H1 (cell line): ENCODE results near the gene ZMYM3. TPM values are rescaled to one million over a fixed set of nuclear protein-coding genes. Genes with fewer than 3 reads are reported as not detected.

Experiments used
- CTCF ChIA-PET: fragments of 300-600 bp; sonication (Branson Sonifier 250); formaldehyde crosslinking; loops from one replicate; lab custom pipeline; 2021; ENCODE audit not compliant: partially characterized antibody; lab: Charles Lee
- POLR2A ChIA-PET: fragments of 300-600 bp; sonication (Branson Sonifier 250); formaldehyde crosslinking; loops from one replicate; lab custom pipeline; 2021; ENCODE audit warnings: inconsistent platforms; ENCODE audit not compliant: partially characterized antibody; lab: Charles Lee
- DNase-seq, 2 experiments: peaks; one replicate each; pipeline versions ENCODE4 v3.0.0 to v3.0.0-alpha.2; 2010 to 2022; ENCODE audit warnings: low spot score in 2 of 2, low read depth in 1 of 2, mixed read lengths in 1 of 2
- FAIRE-seq: peaks from 2 replicates; lab custom pipeline; 2011; peaks lifted over from hg19 to GRCh38; lab: Jason Lieb, UNC
- H2AFZ ChIP-seq: 2 replicates; pipeline ENCODE4 v1.8.1; 2012; ENCODE audit warnings: low read length, inconsistent platforms
- H2AK5ac ChIP-seq: 2 replicates; pipeline ENCODE4 v1.6.1; 2013; ENCODE audit warnings: low read depth, low read length
- H2BK120ac ChIP-seq: replicated peaks from 2 replicates; pipeline ENCODE3; 2013; ENCODE audit warnings: low read depth, low read length, inconsistent platforms
- H2BK12ac ChIP-seq: 2 replicates; pipeline ENCODE4 v1.6.1; 2013; ENCODE audit warnings: low read depth, low read length
- H2BK15ac ChIP-seq: 2 replicates; pipeline ENCODE4 v1.6.1; 2013; ENCODE audit warnings: low read length
- H2BK20ac ChIP-seq: 2 replicates; pipeline ENCODE4 v1.6.1; 2013; ENCODE audit warnings: low read length
- H2BK5ac ChIP-seq: 2 replicates; pipeline ENCODE4 v1.6.1; 2013; ENCODE audit warnings: low read depth, low read length
- H3K14ac ChIP-seq: 2 replicates; pipeline ENCODE4 v1.6.1; 2013; ENCODE audit warnings: inconsistent platforms; ENCODE audit not compliant: insufficient read length
- H3K18ac ChIP-seq: 2 replicates; pipeline ENCODE4 v1.6.1; 2013; ENCODE audit warnings: low read length; ENCODE audit errors: extremely low read depth
- H3K23ac ChIP-seq: 2 replicates; pipeline ENCODE4 v1.6.1; 2013; ENCODE audit warnings: inconsistent platforms; ENCODE audit not compliant: insufficient read length
- H3K23me2 ChIP-seq: 2 replicates; pipeline ENCODE4 v1.6.1; 2013; ENCODE audit warnings: low read depth, low read length
- H3K27ac ChIP-seq: 2 replicates; pipeline ENCODE4 v1.6.1; 2011; ENCODE audit warnings: low read depth, low read length, inconsistent platforms
- H3K27me3 ChIP-seq, 4 experiments: replicated peaks in 1 of 4; 1 replicate in 1 of 4; 2 replicates in 3 of 4; pipeline versions ENCODE4 v1.6.1 to v1.8.1; 2011 to 2013; ENCODE audit warnings: low read length in 3 of 4, mild to moderate bottlenecking in 3 of 4, inconsistent platforms in 2 of 4, mixed read lengths in 2 of 4, moderate library complexity in 1 of 4; ENCODE audit not compliant: control insufficient read depth in 3 of 4, insufficient read depth in 3 of 4; ENCODE audit errors: extremely low read depth in 1 of 4
- H3K36me3 ChIP-seq, 4 experiments: 2 replicates each; pipeline versions ENCODE4 v1.6.1 to v1.8.1; 2011 to 2013; ENCODE audit warnings: mild to moderate bottlenecking in 4 of 4, low read length in 3 of 4, moderate library complexity in 2 of 4, control low read depth in 1 of 4, inconsistent platforms in 1 of 4; ENCODE audit not compliant: insufficient read depth in 4 of 4, control insufficient read depth in 2 of 4
- H3K4ac ChIP-seq: replicated peaks from 2 replicates; pipeline ENCODE3; 2013; ENCODE audit warnings: low read length, low read depth, mixed read lengths, inconsistent platforms; ENCODE audit not compliant: insufficient read length
- H3K4me1 ChIP-seq, 4 experiments: replicated peaks in 1 of 4; 1 replicate in 1 of 4; 2 replicates in 3 of 4; pipeline versions ENCODE4 v1.6.1 to v1.8.1; 2011 to 2013; ENCODE audit warnings: low read length in 3 of 4, inconsistent platforms in 2 of 4, mixed read lengths in 1 of 4; ENCODE audit not compliant: insufficient read depth in 4 of 4, control insufficient read depth in 3 of 4
- H3K4me2 ChIP-seq, 2 experiments: 2 replicates each; pipeline versions ENCODE4 v1.6.1 to v1.8.1; 2011 to 2013; ENCODE audit warnings: low read depth in 2 of 2, low read length in 2 of 2, control low read depth in 1 of 2, inconsistent platforms in 1 of 2, mild to moderate bottlenecking in 1 of 2; ENCODE audit not compliant: insufficient read depth in 1 of 2
- H3K4me3 ChIP-seq, 4 experiments: fragments of 200-600, 300-600 bp in 1 of 4; sonication (generic), shearing (Covaris generic), sonication (Bioruptor Twin) in 1 of 4; 2 replicates each; pipeline versions ENCODE4 v1.5.1 to v1.8.1; 2011 to 2016; ENCODE audit warnings: low read length in 4 of 4, low read depth in 3 of 4, control low read depth in 2 of 4, inconsistent platforms in 2 of 4, mild to moderate bottlenecking in 2 of 4, mixed read lengths in 1 of 4, moderate library complexity in 1 of 4; ENCODE audit not compliant: insufficient read depth in 2 of 4; ENCODE audit errors: extremely low read depth in 1 of 4
- H3K56ac ChIP-seq: replicated peaks from 2 replicates; pipeline ENCODE3; 2013; ENCODE audit warnings: low read depth, mild to moderate bottlenecking, mixed read lengths, low read length, inconsistent platforms; ENCODE audit not compliant: insufficient read length
- H3K79me1 ChIP-seq: 2 replicates; pipeline ENCODE4 v1.6.1; 2013; ENCODE audit warnings: low read depth, low read length, control low read depth
- H3K79me2 ChIP-seq, 2 experiments: 2 replicates each; pipeline versions ENCODE4 v1.6.1 to v1.8.1; 2012 to 2013; ENCODE audit warnings: low read length in 2 of 2, mild to moderate bottlenecking in 2 of 2, inconsistent platforms in 1 of 2; ENCODE audit not compliant: insufficient read depth in 2 of 2, control insufficient read depth in 1 of 2
- H3K9ac ChIP-seq, 4 experiments: replicated peaks in 1 of 4; 1 replicate in 1 of 4; 2 replicates in 3 of 4; pipeline versions ENCODE4 v1.6.1 to v1.8.1; 2011 to 2013; ENCODE audit warnings: low read depth in 3 of 4, low read length in 3 of 4, control low read depth in 2 of 4, mild to moderate bottlenecking in 2 of 4, moderate library complexity in 2 of 4, inconsistent platforms in 1 of 4; ENCODE audit errors: extremely low read depth in 1 of 4
- H3K9me3 ChIP-seq, 2 experiments: 2 replicates each; pipeline versions ENCODE4 v1.6.1 to v1.8.1; 2012 to 2013; ENCODE audit warnings: mild to moderate bottlenecking in 2 of 2, moderate library complexity in 2 of 2, control low read depth in 1 of 2, inconsistent platforms in 1 of 2, low read depth in 1 of 2, low read length in 1 of 2, mixed read lengths in 1 of 2; ENCODE audit not compliant: insufficient read depth in 2 of 2
- H4K20me1 ChIP-seq, 2 experiments: replicated peaks in 1 of 2; 2 replicates each; pipeline versions ENCODE3 to v1.8.1; 2011 to 2013; ENCODE audit warnings: inconsistent platforms in 2 of 2, low read length in 2 of 2, mild to moderate bottlenecking in 1 of 2; ENCODE audit not compliant: insufficient read depth in 2 of 2, control insufficient read depth in 1 of 2
- H4K5ac ChIP-seq: 2 replicates; pipeline ENCODE4 v1.6.1; 2013; ENCODE audit warnings: low read length, low read depth, mixed read lengths, inconsistent platforms; ENCODE audit not compliant: insufficient read length
- H4K8ac ChIP-seq: 2 replicates; pipeline ENCODE4 v1.8.0; 2013; ENCODE audit warnings: mild to moderate bottlenecking, moderate library complexity, low read length, inconsistent platforms; ENCODE audit not compliant: insufficient read depth; ENCODE audit errors: extremely low read depth
- H4K91ac ChIP-seq: replicated peaks from 2 replicates; pipeline ENCODE3; 2013; ENCODE audit warnings: low read length, mixed read lengths, inconsistent platforms; ENCODE audit not compliant: insufficient read length
- BACH1 ChIP-seq: IDR thresholded peaks from 2 replicates; pipeline ENCODE4 v1.6.1; 2012; ENCODE audit warnings: low read length, improper control_type of control experiment
- CEBPB ChIP-seq: IDR thresholded peaks from 2 replicates; pipeline ENCODE4 v1.6.1; 2012; ENCODE audit warnings: low read depth, low read length
- GTF2F1 ChIP-seq: IDR thresholded peaks from 2 replicates; pipeline ENCODE4 v1.6.1; 2012; ENCODE audit warnings: low read depth, low read length, improper control_type of control experiment, borderline replicate concordance
- JUN ChIP-seq: IDR thresholded peaks from 2 replicates; pipeline ENCODE4 v1.6.1; 2011; ENCODE audit warnings: low read depth, mild to moderate bottlenecking, improper control_type of control experiment, low read length
- KDM5A ChIP-seq: fragments of 200-600 bp; IDR thresholded peaks from 2 replicates; pipeline ENCODE4 v1.7.1; 2012; ENCODE audit warnings: mild to moderate bottlenecking, low read length, inconsistent platforms, mixed read lengths
- POLR2AphosphoS5 ChIP-seq: IDR thresholded peaks from 2 replicates; pipeline ENCODE4 v1.6.1; 2011; ENCODE audit warnings: low read depth, low read length
- SAP30 ChIP-seq: fragments of 300-600 bp; sonication (generic); IDR thresholded peaks from 2 replicates; pipeline ENCODE4 v1.7.1; 2012; ENCODE audit warnings: low read length, moderate library complexity, mild to moderate bottlenecking, inconsistent platforms; ENCODE audit not compliant: insufficient read depth, insufficient replicate concordance
- SIRT6 ChIP-seq: IDR thresholded peaks from one replicate; pipeline ENCODE4 v1.7.1; 2012; ENCODE audit warnings: low read length, inconsistent platforms
- SP2 ChIP-seq: IDR thresholded peaks from 2 replicates; pipeline ENCODE4 v1.6.1; 2012; ENCODE audit warnings: mild to moderate bottlenecking, low read length, inconsistent platforms
- ZNF274 ChIP-seq: IDR thresholded peaks from 2 replicates; pipeline ENCODE4 v1.7.0; 2012; ENCODE audit warnings: low read length, borderline replicate concordance; ENCODE audit errors: extremely low read depth
- WGBS, 2 experiments: shearing (Covaris generic) in 1 of 2; methylation state at CpG; one replicate each; pipeline versions ENCODE4 v1.1.6 to v1.1.7; 2013 to 2015; ENCODE audit warnings: low lambda C conversion rate in 2 of 2, mixed read lengths in 2 of 2, inconsistent platforms in 1 of 2, low coverage in 1 of 2, missing lambda C conversion rate in 1 of 2; ENCODE audit not compliant: insufficient replicate concordance in 2 of 2, insufficient coverage in 1 of 2, insufficient read length in 1 of 2; ENCODE audit errors: extremely low coverage in 1 of 2, missing lambda C conversion rate in 1 of 2; 5-methylcytosine and 5-hydroxymethylcytosine counted together
- polyA plus RNA-seq, 7 experiments: library from polyadenylated mRNA; depleted of rRNA in 3 of 7; stranded (reverse) in 5 of 7; unstranded in 2 of 7; fragments of >200 nt in 5 of 7; fragments of 200-250 nt in 2 of 7; gene quantifications; 1 replicate in 5 of 7; 2 replicates in 1 of 7; 4 replicates in 1 of 7; pipeline versions ENCODE4 v1.2.1 to v1.2.3, GENCODE V29; 2011 to 2013; ENCODE audit warnings: missing spikeins in 2 of 7, mixed read lengths in 2 of 7
- total RNA-seq: library from RNA; stranded (reverse); fragmentation: NEBNext Ultra II Directional; extraction: Animal tissue kit (Norgen Biotek cat#: 25700); gene quantifications from 2 replicates; pipeline ENCODE4 v1.2.1, GENCODE V29; 2021

The ZMYM3 gene
- total and polyA plus RNA-seq, 2 of the 8 experiments (the other 6 are each of a cell fraction or from before 2014, with no cell fraction given) = 56.7 to 82.0 TPM

DNA sequence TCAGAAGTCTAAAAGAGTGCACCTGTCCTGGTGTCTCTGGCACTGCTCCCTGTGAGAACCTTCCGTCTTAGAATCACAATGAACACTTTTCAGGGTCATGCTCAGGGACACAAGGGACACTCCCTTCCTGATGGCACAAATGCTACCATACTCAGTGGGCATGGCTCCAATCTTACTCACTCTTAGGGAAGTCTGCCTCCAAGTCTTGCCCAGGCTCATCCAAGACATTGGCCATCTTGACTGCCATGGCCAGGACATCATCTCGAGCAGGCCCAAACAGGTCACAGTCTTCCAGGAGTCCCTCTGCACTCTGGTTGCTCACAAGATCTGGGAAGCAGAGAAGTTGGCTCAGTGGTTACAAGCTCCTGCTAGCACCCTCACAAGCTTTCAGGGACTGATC is 8.8 kb downstream of the ZMYM3 start:
- no peaks in the 10 kb centered on the region for H3K9me3 ChIP-seq
- H3K14ac ChIP-seq = no peak overlapping the region
- no peak overlapping the region for H3K4ac ChIP-seq
- FAIRE-seq = no peak
- H3K4me1 ChIP-seq = no peaks in the 10 kb centered on the region
- no peak overlapping the region for H2BK12ac ChIP-seq
- POLR2A ChIA-PET = interaction anchor here (0.9 to 1.3 kb wide), 4 partner anchors 10 to 101 kb away, joined by 3 read pairs; partner anchors contain the start of gene NLGN3
- H2AK5ac ChIP-seq = no peak overlapping the region
- H2BK15ac ChIP-seq = no peak overlapping the region
- no peak overlapping the region for H3K23ac ChIP-seq
- no peak overlapping the region for H3K4me2 ChIP-seq
- H3K4me3 ChIP-seq = no peak overlapping the region
- H3K79me1 ChIP-seq = no peaks in the 10 kb centered on the region; the same call in 1 of the 2 replicates
- H3K56ac ChIP-seq = no peak overlapping the region
- CTCF ChIA-PET = interaction anchor here (1.6 kb wide), 1 partner anchor 25 kb away, joined by 3 read pairs; no protein-coding TSS in a partner anchor
- DNase-seq = no peak
- 100% methylated on average over 1 of the region's 2 CpGs; no CpG with 5 or more reads in 1 of the 2 experiments for WGBS, 2 experiments
- no peaks in the 10 kb centered on the region for H3K23me2 ChIP-seq
- no peak overlapping the region for H3K27ac ChIP-seq
- H3K36me3 ChIP-seq = peaks cover 22 to 95% (median 69%) of the 10 kb centered on the region in 4 experiments
- H4K5ac ChIP-seq = no peak overlapping the region
- no peaks in the 10 kb centered on the region for H3K79me2 ChIP-seq
- no peaks in the 10 kb centered on the region for H3K27me3 ChIP-seq
- H3K18ac ChIP-seq = no peak overlapping the region
- peaks cover 0 to 12% of the 10 kb centered on the region in 2 experiments for H4K20me1 ChIP-seq
- H4K91ac ChIP-seq = no peak overlapping the region
- no peak overlapping the region for H3K9ac ChIP-seq
- no peak overlapping the region for H2AFZ ChIP-seq
- H4K8ac ChIP-seq = no peak overlapping the region
- H2BK5ac ChIP-seq = no peak overlapping the region
- H2BK20ac ChIP-seq = no peak overlapping the region
- no peak overlapping the region for H2BK120ac ChIP-seq
- TF ChIP-seq SAP30 (no peak), GTF2F1 (no peak), SP2 (no peak), JUN (no peak), ZNF274 (no peak), SIRT6 (no peak), CEBPB (no peak), BACH1 (no peak), KDM5A (no peak), POLR2AphosphoS5 (no peak)
